HG03175 (cell line): ENCODE data around the gene FAAH.

ENCODE experiments used
- ATAC-seq: cut with Tn5 transposase; IDR thresholded peaks from one replicate; pipeline ENCODE4 v1.9.1; 2021; ENCODE audit warnings: mild to moderate bottlenecking, moderate library complexity; ENCODE audit not compliant: unreplicated experiment

The FAAH gene

GRCh38 chr1:46421739-46422138 lies 27.6 kb downstream of the FAAH start:
- ATAC-seq: no peak

GRCh38 chr1:46422261-46422871 lies 28.2 kb downstream of the FAAH start:
- ATAC-seq: no peak

GRCh38 chr1:46423574-46424240 lies 29.6 kb downstream of the FAAH start:
- ATAC-seq: no peak

- no peak for ATAC-seq
These were observed 30.6 kb downstream of the FAAH start for GRCh38 chr1:46424730-46425129.

- ATAC-seq: no peak
These were observed 31.6 kb downstream of the FAAH start for GRCh38 chr1:46425726-46426125.

- no peak for ATAC-seq
These were observed 33.4 kb downstream of the FAAH start for GRCh38 chr1:46427541-46427940.

GRCh38 chr1:46429436-46429835 lies 35.3 kb downstream of the FAAH start:
- ATAC-seq: no peak

- ATAC-seq: no peak
These were observed 37.6 kb downstream of the FAAH start for GRCh38 chr1:46431695-46432094.

- ATAC-seq: no peak
These were observed 38.7 kb downstream of the FAAH start for GRCh38 chr1:46432781-46433327.

GRCh38 chr1:46434358-46434757 lies 40.2 kb downstream of the FAAH start:
- ATAC-seq: no peak

- no peak for ATAC-seq
These were observed 42.7 kb downstream of the FAAH start for GRCh38 chr1:46436844-46437243.

- ATAC-seq: no peak
These were observed 43.6 kb downstream of the FAAH start for GRCh38 chr1:46437723-46438122.

- ATAC-seq: no peak
These were observed 44.2 kb downstream of the FAAH start for GRCh38 chr1:46438346-46438745.

GRCh38 chr1:46440478-46440877 lies 46.4 kb downstream of the FAAH start:
- no peak for ATAC-seq

- ATAC-seq: peak; percentile 64
These were observed 48.4 kb downstream of the FAAH start for GRCh38 chr1:46442317-46443161.

- no peak for ATAC-seq
These were observed 50.3 kb downstream of the FAAH start for GRCh38 chr1:46444466-46444865.

GRCh38 chr1:46445773-46446256 lies 51.7 kb downstream of the FAAH start:
- ATAC-seq: no peak

- peak; percentile 40 for ATAC-seq
These were observed 52.8 kb downstream of the FAAH start for GRCh38 chr1:46446646-46447498.

GRCh38 chr1:46447499-46448108 lies 53.5 kb downstream of the FAAH start:
- ATAC-seq: no peak
